LNCAP (cell line): ENCODE results near the gene SRA1.

Experiments used
- CTCF ChIP-seq: fragments of 450-650 bp; IDR thresholded peaks from 2 replicates; pipeline ENCODE4 v1.5.1; 2017; ENCODE audit warnings: mild to moderate bottlenecking

SRA1 gene

GRCh38 chr5:140567871-140568270 is 10.6 kb upstream of the SRA1 start:
- no peak for TF ChIP-seq CTCF

GRCh38 chr5:140567136-140567818 is 10.0 kb upstream of the SRA1 start:
- no peak for TF ChIP-seq CTCF

GRCh38 chr5:140566665-140567064 is 9.4 kb upstream of the SRA1 start:
- TF ChIP-seq CTCF, result no peak

GRCh38 chr5:140565780-140566095 is 8.5 kb upstream of the SRA1 start:
- TF ChIP-seq CTCF, result no peak

- no peak for TF ChIP-seq CTCF
Measured at GRCh38 chr5:140565024-140565779, 7.9 kb upstream of the SRA1 start.

- no peak for TF ChIP-seq CTCF
Measured at GRCh38 chr5:140564196-140565023, 7.1 kb upstream of the SRA1 start, which contains the start of the genes APBB3 and SLC35A4. APBB3 (minus strand) TSS chr5:140564598; CDS start chr5:140564245, 353 bp downstream. SLC35A4 (plus strand) TSS chr5:140564828; CDS start chr5:140567170, 2,342 bp downstream.

GRCh38 chr5:140563596-140563995 is 6.3 kb upstream of the SRA1 start:
- TF ChIP-seq CTCF, result no peak
